K562 (cell line): ENCODE results near the gene CSK. TPM values are rescaled to one million over a fixed set of nuclear protein-coding genes. Genes with fewer than 3 reads are reported as not detected.

Experiments used
- CHD1 ChIP-seq: fragments of 200-600 bp; sonication (generic); IDR thresholded peaks from one replicate; pipeline ENCODE4 v1.6.1; 2012; ENCODE audit warnings: mild to moderate bottlenecking, moderate library complexity, low read length, inconsistent platforms
- ERF ChIP-seq: fragments of 450-650 bp; formaldehyde crosslinking; IDR thresholded peaks from 2 replicates; pipeline ENCODE4 v1.4.0; 2020; ENCODE audit warnings: mild to moderate bottlenecking, mixed read lengths
- HDAC3 ChIP-seq: fragments of 450-650 bp; IDR thresholded peaks from 2 replicates; pipeline ENCODE4 v1.6.1; 2018; ENCODE audit warnings: borderline replicate concordance, mild to moderate bottlenecking, moderate library complexity; ENCODE audit not compliant: partially characterized antibody
- HDAC8 ChIP-seq: fragments of 450-650 bp; IDR thresholded peaks from 2 replicates; pipeline ENCODE4 v1.6.1; 2016; ENCODE audit warnings: mild to moderate bottlenecking, missing genetic modification characterization, moderate library complexity, missing compliant biosample characterization
- NR2C2 ChIP-seq, 2 experiments: fragments of 200-800 bp in 1 of 2; sonication (Bioruptor generic) in 1 of 2; sonication (generic) in 1 of 2; formaldehyde crosslinking in 1 of 2; IDR thresholded peaks; 2 replicates each; pipeline versions ENCODE4 v1.6.1 to v1.8.0; 2016 to 2022; ENCODE audit warnings: mild to moderate bottlenecking in 1 of 2, missing compliant biosample characterization in 1 of 2, missing genetic modification characterization in 1 of 2, missing genetic modification reagents in 1 of 2
- SNIP1 ChIP-seq: fragments of 450-650 bp; IDR thresholded peaks from 2 replicates; pipeline ENCODE4 v1.7.1; 2017; ENCODE audit warnings: low read depth, mild to moderate bottlenecking
- SNRNP70 ChIP-seq: fragments of 200-400 bp; formaldehyde crosslinking; optimal IDR thresholded peaks from 2 replicates; pipeline ENCODE3; 2017; ENCODE audit warnings: low read depth, low read length
- TFAM ChIP-seq: fragments of 250-450 bp; sonication (Bioruptor Pico); conservative IDR thresholded peaks from 2 replicates; pipeline ENCODE4 v1.5.0; 2021; ENCODE audit warnings: mild to moderate bottlenecking, moderate library complexity
- ZNF134 ChIP-seq: fragments of 250-450 bp; sonication (Bioruptor Pico); conservative IDR thresholded peaks from 2 replicates; pipeline ENCODE4 v1.4.0; 2020
- ZNF445 ChIP-seq: fragments of 250-450 bp; sonication (Bioruptor Pico); IDR thresholded peaks from 2 replicates; pipeline ENCODE4 v1.4.0; 2020; ENCODE audit warnings: low read depth, mild to moderate bottlenecking, moderate library complexity
- polyA plus RNA-seq, 8 experiments: library from polyadenylated mRNA; depleted of rRNA in 4 of 8; stranded (reverse) in 5 of 8; unstranded in 3 of 8; fragments of >200 nt; fragmentation: Nextera tagmentation in 2 of 8; fragmentation: Illumina TruSeq in 1 of 8; extraction: Ambion mirVana in 2 of 8; extraction: Trizol in 1 of 8; gene quantifications; 2 replicates each; pipeline versions ENCODE4 v1.2.1 to v1.2.3, GENCODE V29; 2011 to 2014; ENCODE audit warnings: inconsistent platforms in 1 of 8, missing spikeins in 1 of 8
- total RNA-seq, 7 experiments: library from RNA; depleted of rRNA in 6 of 7; stranded (reverse); fragments of >200 nt in 6 of 7; fragmentation: Illumina TruSeq in 2 of 7; extraction: Trizol in 2 of 7; gene quantifications; 2 replicates each; pipeline versions ENCODE4 v1.2.1 to v1.2.3, GENCODE V29; 2011 to 2021; ENCODE audit warnings: low replicate concordance in 1 of 7
- TF ChIP-seq, protein P1 (sequence below): fragments of 450-650 bp; IDR thresholded peaks from 2 replicates; pipeline ENCODE4 v1.6.1; 2016; ENCODE audit warnings: antibody characterized with exemption
- TF ChIP-seq, protein P2 (sequence below): sonication (generic); formaldehyde crosslinking; IDR thresholded peaks from 2 replicates; pipeline ENCODE4 v1.8.0; 2022; ENCODE audit warnings: mild to moderate bottlenecking, missing genetic modification reagents
- TF ChIP-seq, protein P3 (sequence below): fragments of 200-800 bp; sonication (Bioruptor generic); IDR thresholded peaks from 2 replicates; pipeline ENCODE4 v1.6.1; 2016; ENCODE audit warnings: missing genetic modification characterization, missing compliant biosample characterization
- TF ChIP-seq, protein P4 (sequence below): fragments of 450-650 bp; IDR thresholded peaks from 2 replicates; pipeline ENCODE4 v1.6.1; 2018; ENCODE audit warnings: mild to moderate bottlenecking, low read depth; ENCODE audit not compliant: partially characterized antibody

CSK gene
- total and polyA plus RNA-seq, 9 of the 15 experiments (the other 6 are each of a cell fraction or from before 2014, with no cell fraction given) = 1.5 to 112 (median 22.5) TPM

DNA sequence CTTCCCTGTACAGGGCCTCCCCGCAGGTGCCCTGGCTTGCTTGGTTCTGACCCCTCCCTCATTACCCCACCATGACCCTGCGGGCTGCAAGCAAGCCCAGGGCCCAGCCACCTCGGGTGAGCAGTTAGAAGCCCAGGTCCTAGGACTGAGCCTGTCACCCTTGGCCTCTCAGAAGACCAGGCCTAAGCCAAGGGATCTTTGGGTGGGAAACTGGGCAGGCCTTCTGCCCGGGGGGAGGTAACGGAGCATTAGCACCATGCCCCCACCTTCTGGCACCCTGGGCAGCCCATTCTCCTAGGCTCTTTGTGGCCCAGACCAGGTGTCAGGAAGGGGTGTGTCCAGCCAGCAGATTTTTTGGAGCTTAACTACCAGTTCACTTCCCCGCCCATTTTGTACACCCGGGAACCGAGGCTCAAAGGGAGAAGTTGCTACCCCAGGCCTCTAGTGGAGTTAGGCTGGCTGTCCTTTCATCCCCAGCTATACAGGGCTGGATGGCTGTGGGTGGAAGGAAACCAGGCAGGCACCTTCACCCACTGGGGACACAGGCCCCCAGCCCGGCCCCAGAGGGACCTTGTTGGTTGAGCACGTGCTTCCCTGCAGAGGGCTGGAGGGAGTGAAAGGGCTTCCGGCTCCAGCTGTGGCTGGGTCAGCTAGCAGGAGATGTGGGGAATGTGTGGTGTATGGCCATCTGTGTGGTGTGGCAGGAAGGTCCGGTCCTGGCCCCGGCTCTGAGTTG, 1.4 kb downstream of the CSK start (continued):
- TF ChIP-seq HDAC3 = no peak
- TF ChIP-seq SNIP1 = no peak
- TF ChIP-seq ERF (CRISPR knock-in tag) = no peak
- no peak for TF ChIP-seq ZNF445 (CRISPR knock-in tag)
- TF ChIP-seq, protein P1, sequence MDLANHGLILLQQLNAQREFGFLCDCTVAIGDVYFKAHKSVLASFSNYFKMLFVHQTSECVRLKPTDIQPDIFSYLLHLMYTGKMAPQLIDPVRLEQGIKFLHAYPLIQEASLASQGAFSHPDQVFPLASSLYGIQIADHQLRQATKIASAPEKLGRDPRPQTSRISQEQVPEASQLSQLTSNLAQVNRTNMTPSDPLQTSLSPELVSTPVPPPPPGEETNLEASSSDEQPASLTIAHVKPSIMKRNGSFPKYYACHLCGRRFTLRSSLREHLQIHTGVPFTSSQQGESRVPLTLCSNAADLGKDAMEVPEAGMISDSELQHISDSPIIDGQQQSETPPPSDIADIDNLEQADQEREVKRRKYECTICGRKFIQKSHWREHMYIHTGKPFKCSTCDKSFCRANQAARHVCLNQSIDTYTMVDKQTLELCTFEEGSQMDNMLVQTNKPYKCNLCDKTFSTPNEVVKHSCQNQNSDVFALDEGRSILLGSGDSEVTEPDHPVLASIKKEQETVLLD = no peak
- TF ChIP-seq, protein P2, sequence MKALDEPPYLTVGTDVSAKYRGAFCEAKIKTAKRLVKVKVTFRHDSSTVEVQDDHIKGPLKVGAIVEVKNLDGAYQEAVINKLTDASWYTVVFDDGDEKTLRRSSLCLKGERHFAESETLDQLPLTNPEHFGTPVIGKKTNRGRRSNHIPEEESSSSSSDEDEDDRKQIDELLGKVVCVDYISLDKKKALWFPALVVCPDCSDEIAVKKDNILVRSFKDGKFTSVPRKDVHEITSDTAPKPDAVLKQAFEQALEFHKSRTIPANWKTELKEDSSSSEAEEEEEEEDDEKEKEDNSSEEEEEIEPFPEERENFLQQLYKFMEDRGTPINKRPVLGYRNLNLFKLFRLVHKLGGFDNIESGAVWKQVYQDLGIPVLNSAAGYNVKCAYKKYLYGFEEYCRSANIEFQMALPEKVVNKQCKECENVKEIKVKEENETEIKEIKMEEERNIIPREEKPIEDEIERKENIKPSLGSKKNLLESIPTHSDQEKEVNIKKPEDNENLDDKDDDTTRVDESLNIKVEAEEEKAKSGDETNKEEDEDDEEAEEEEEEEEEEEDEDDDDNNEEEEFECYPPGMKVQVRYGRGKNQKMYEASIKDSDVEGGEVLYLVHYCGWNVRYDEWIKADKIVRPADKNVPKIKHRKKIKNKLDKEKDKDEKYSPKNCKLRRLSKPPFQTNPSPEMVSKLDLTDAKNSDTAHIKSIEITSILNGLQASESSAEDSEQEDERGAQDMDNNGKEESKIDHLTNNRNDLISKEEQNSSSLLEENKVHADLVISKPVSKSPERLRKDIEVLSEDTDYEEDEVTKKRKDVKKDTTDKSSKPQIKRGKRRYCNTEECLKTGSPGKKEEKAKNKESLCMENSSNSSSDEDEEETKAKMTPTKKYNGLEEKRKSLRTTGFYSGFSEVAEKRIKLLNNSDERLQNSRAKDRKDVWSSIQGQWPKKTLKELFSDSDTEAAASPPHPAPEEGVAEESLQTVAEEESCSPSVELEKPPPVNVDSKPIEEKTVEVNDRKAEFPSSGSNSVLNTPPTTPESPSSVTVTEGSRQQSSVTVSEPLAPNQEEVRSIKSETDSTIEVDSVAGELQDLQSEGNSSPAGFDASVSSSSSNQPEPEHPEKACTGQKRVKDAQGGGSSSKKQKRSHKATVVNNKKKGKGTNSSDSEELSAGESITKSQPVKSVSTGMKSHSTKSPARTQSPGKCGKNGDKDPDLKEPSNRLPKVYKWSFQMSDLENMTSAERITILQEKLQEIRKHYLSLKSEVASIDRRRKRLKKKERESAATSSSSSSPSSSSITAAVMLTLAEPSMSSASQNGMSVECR (CRISPR knock-in tag) = peak; percentile 60; the same call in 1 of the 2 replicates
- TF ChIP-seq TFAM (CRISPR knock-in tag) = no peak
- no peak for TF ChIP-seq SNRNP70
- TF ChIP-seq, protein P3, sequence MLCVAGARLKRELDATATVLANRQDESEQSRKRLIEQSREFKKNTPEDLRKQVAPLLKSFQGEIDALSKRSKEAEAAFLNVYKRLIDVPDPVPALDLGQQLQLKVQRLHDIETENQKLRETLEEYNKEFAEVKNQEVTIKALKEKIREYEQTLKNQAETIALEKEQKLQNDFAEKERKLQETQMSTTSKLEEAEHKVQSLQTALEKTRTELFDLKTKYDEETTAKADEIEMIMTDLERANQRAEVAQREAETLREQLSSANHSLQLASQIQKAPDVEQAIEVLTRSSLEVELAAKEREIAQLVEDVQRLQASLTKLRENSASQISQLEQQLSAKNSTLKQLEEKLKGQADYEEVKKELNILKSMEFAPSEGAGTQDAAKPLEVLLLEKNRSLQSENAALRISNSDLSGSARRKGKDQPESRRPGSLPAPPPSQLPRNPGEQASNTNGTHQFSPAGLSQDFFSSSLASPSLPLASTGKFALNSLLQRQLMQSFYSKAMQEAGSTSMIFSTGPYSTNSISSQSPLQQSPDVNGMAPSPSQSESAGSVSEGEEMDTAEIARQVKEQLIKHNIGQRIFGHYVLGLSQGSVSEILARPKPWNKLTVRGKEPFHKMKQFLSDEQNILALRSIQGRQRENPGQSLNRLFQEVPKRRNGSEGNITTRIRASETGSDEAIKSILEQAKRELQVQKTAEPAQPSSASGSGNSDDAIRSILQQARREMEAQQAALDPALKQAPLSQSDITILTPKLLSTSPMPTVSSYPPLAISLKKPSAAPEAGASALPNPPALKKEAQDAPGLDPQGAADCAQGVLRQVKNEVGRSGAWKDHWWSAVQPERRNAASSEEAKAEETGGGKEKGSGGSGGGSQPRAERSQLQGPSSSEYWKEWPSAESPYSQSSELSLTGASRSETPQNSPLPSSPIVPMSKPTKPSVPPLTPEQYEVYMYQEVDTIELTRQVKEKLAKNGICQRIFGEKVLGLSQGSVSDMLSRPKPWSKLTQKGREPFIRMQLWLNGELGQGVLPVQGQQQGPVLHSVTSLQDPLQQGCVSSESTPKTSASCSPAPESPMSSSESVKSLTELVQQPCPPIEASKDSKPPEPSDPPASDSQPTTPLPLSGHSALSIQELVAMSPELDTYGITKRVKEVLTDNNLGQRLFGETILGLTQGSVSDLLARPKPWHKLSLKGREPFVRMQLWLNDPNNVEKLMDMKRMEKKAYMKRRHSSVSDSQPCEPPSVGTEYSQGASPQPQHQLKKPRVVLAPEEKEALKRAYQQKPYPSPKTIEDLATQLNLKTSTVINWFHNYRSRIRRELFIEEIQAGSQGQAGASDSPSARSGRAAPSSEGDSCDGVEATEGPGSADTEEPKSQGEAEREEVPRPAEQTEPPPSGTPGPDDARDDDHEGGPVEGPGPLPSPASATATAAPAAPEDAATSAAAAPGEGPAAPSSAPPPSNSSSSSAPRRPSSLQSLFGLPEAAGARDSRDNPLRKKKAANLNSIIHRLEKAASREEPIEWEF (CRISPR knock-in tag) = no peak
- no peak for TF ChIP-seq HDAC8 (tag)
- TF ChIP-seq NR2C2 (CRISPR knock-in tag; IDR thresholded peaks at IDR 0.05) = 0 out of 2 replicates have a peak, but pooled peaks have one; percentile 27
- no peak for TF ChIP-seq NR2C2 (tag; IDR thresholded peaks at IDR 0.05)
- peak; percentile 30 for TF ChIP-seq CHD1
- TF ChIP-seq, protein P4, sequence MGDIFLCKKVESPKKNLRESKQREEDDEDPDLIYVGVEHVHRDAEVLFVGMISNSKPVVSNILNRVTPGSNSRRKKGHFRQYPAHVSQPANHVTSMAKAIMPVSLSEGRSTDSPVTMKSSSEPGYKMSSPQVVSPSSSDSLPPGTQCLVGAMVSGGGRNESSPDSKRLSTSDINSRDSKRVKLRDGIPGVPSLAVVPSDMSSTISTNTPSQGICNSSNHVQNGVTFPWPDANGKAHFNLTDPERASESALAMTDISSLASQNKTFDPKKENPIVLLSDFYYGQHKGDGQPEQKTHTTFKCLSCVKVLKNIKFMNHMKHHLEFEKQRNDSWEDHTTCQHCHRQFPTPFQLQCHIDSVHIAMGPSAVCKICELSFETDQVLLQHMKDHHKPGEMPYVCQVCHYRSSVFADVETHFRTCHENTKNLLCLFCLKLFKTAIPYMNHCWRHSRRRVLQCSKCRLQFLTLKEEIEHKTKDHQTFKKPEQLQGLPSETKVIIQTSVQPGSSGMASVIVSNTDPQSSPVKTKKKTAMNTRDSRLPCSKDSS = no peak
- no peak for TF ChIP-seq ZNF134 (CRISPR knock-in tag)
